GM03348 (cell line): ENCODE data around the gene TBX4.

Experiments used
- DNase-seq: peaks from one replicate; pipeline ENCODE4 v3.0.0; 2012; ENCODE audit warnings: low spot score

Gene TBX4

GRCh38 chr17:61412860-61413660 lies 39.2 kb upstream of the TBX4 start:
- peak; percentile 8 for DNase-seq

GRCh38 chr17:61413661-61414126 lies 38.5 kb upstream of the TBX4 start:
- peak; percentile 3 for DNase-seq

DNA sequence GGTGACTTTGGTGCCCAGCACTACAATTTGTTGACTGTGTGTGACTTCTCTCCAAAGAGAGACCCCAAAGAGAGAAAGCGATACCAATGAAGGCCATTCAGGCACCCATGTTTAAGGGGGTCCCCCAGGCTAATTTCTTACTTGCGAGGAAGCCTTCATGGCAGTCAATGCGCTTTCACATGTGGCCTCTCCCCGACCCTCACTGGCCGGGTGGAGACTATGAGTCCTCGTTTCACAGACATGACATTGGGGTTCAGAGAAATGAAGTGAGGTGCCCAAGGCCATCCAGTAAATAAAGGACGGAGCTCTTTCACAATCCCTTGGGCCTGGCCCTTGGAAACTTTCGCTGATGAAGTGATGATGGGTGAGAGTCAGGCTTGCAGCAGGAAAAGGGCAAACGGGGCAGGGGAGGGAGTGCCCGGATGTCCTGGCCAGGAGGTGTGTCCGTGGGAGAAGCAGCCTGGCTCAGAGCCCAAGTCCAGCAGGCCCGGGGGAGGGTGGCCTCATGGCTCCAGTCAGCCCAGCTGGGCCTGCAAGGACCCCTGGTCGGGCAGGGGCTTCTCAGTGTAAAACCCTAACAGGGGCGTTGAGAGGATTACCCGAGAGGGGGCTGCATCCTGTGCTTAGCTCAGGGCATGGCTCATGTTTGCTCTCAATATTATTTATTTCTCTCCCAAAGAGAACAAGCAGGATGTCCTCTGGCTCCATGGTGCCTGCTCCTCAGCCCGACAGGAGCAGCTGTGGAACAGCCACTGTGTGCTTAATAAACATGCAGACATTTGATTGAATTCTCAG lies 37.9 kb upstream of the TBX4 start:
- DNase-seq = peak; percentile 12

GRCh38 chr17:61414936-61415251 lies 37.3 kb upstream of the TBX4 start:
- DNase-seq = no peak

GRCh38 chr17:61415374-61416210 lies 36.6 kb upstream of the TBX4 start:
- peak; percentile 30 for DNase-seq

- no peak for DNase-seq
Measured at GRCh38 chr17:61416211-61416539, 36.0 kb upstream of the TBX4 start.

DNA sequence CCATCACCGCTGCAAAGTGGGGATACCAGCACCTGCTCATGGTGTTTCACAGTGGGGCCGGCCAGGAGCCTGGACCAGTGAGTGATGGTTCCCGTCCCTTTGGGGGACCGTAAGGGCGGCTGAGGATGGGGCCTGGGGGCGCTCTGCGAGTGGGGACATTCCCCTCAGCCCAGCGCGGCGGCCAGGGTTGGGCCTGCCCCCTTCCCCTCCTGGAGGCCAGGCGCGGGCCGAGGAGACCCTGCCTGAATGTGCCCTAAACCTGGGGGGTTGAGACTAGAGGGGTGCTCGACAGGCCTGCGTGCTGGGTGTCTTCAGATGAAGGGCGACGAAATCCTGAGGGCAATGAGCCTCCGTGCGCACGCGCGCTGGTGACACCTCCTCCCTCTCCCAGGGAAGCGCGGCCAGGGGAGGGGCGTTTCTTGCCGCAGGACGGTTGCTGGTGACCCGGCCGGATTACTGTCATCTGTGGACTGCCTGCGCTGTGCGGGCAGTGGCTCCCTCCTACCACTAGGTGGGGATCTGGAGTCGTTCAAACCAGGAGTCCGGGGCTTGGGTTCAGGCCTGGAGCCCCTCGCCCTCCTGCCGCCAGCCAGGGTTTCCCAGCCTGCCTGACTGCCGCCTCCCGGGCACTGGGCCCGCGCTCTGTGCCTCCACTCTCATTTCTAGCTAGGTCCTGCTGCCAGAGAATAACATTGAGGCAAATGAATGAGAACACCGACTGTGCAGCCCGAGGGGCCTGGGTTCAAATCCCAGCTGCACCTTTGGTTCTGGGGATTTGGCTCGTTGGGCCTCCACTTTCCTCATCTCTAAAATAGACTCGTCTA lies 35.5 kb upstream of the TBX4 start:
- DNase-seq = peak; percentile 95

- no peak for DNase-seq
Measured at GRCh38 chr17:61418449-61418848, 33.8 kb upstream of the TBX4 start.

GRCh38 chr17:61419496-61420046 lies 32.7 kb upstream of the TBX4 start:
- DNase-seq = no peak

DNA sequence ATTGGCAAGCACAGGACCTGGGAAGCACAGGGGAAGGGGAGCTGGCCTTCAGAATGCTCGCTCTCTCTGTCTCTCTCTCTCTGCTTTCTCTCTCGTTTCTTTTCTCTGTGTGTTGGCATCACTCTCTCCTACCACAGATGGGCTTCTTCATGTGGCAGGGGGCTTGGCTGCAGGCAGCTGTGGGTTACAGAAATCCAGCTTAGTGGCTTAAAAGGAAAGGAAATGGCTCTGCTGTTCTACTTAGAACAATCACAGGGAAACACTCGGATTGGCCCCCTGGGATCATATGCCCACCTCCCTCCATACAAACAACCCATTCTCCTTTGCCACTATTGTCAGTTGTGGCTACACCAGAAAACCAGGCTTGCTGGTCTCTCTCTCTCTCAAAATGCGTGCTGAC lies 32.2 kb upstream of the TBX4 start:
- no peak for DNase-seq

- DNase-seq = no peak
Measured at GRCh38 chr17:61420745-61421398, 31.4 kb upstream of the TBX4 start.

- no peak for DNase-seq
Measured at GRCh38 chr17:61421460-61421859, 30.8 kb upstream of the TBX4 start.

DNA sequence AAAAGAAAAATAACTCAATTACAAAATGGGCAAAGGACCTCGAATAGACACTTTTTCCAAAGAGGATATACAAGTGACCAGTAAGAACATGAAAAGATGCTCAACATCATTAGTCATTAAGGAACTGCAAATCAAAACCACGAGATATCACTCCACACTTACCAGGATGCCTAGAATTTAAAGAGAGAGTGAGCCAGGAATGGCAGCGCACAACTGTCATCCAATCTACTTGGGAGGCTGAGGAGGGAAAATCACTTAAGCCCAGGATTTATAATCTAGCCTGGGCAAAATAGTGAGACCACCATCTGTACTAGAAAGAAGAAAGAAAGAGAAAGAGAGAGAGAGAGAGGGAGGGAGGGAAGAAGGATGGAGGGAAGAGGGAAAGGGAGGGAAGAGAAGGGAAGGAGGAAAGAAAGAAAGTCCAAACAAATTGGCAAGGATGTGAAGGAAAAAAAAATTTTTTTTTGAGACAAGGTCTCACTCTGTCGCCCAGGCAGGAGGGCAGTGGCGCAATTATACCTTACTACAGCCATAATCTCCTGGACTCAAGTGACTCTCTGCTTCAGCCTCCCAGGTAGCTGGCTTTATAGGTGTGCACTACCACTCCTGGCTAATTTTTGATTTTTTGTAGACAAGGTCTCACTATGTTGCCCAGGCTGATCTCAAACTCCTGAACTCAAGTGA lies 30.0 kb upstream of the TBX4 start:
- no peak for DNase-seq

DNA sequence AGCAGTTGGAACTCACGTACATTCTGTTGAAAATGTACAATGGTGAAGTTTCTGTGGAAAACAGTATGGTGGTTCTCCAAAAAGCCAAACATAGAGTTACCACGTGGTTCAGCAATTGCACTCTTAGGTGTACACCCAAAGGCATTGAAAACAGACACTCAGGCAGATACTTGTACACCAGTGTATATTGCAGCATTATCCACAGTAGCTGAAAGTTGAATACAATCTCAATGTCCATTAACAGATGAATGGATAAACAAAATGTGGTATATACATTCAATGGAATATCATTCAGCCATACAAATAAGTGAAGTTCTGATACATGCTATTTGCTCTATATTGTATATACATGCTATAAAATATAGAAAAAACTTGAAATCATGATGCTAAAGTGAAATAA lies 29.4 kb upstream of the TBX4 start:
- DNase-seq = no peak

DNA sequence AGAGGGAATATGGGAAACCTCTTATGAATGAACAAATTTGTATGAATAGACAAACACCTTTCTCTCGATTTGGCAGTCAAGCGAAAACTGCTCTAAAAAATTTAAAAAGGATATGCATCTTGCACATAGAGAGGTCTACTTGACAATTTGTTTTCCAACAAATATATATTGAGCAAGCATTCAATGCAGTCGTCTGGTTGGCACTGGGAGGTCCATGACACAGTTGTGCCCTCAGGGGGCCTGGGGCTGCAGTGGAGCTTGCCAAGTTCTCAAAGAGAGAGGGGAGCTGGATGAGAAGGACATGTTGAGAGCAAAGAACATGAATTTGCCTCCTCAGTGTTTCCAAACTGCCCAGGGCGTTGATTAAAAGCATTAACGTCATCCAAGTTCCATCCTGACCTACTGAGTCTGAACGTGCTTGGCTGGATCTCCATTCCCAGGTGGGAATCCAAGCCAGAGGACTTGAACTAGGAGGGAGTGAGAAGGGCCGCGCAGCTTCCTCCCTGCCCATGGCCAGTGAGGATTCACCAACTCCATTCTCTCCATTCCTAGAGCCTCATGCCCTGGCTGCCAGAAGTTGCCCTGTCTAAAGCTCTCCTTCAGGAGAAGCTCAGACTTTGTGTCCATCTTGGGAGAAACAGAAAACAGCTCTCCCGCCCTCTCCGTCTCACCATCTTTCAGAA lies 28.1 kb upstream of the TBX4 start:
- DNase-seq = no peak

- DNase-seq = no peak
Measured at GRCh38 chr17:61425682-61426481, 26.3 kb upstream of the TBX4 start.

DNA sequence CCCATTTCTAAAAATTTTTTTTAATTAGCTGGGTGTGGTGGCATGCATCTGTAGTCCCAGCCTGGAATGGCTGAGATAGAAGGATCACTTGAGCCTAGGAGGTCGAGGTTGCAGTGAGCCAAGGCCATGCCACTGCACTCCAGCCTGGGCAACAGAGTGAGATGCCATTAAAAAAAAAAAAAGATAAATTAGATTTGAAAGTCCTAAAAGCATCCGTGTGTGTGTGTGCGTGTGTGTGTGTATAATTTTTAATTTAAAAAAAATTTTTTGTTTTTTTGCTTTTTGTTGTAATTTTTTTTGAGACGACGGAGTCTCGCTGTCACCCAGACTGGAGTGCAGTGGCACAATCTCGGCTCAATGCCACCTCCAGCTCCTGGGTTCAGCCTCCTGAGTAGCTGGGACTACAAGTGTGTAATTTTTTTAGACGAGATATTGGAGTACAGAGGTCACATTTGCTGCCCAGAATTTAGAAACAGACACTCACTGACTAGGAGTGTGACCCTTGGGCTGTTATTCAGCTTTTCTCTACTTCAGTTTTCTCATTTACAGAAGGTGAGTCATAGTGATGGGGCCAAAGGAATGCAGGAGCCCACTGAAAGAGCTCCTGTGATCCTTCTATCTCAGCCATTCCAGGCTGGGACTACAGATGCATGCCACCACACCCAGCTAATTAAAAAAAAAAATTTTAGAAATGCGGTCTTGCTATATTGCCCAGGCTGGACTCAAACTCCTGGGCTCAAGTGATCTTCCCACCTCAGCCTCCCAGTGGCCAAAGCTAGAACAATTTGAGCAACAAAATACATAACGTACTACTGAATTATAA lies 25.5 kb upstream of the TBX4 start:
- peak; percentile 46 for DNase-seq

DNA sequence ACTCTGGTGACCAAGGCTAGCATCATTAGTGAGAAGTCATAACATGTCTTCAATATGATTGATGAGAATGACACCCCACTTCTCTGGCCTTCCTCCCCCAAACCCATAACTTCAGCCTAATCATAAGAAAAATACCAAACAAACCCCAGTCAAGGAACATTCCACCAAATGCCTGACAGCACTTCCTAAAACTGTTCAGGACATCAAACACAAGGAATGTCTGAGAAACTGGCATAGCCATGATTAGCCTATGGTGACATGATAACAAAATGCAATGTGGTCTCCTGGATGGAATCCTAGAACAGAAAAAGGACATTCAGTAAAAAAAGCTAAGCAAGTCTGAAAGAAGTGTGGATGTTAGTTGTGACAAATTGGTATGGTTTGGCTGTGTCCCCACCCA lies 24.7 kb upstream of the TBX4 start:
- DNase-seq = no peak
